Measurements from ENCODE around the gene DRICH1. TPM values are rescaled to one million over a fixed set of nuclear protein-coding genes. Genes with fewer than 3 reads are reported as not detected.

DRICH1 gene
- total RNA-seq, 4 donors from 2014 or later: 0.48 to 7.8 (median 0.82) TPM; not detected in 1

GRCh38 chr22:23578306-23578705 lies 53.8 kb downstream of the DRICH1 start:
- intact Hi-C loops (cut with DNase I; ENCODE audit: low total_unique reads): no loop called here
- 40 to 65% methylated on average over 2 to 11 of the region's 11 CpGs for WGBS, 2 donors (ENCODE audit: low coverage in 1 of 2)
- TF ChIP-seq EP300 (IDR thresholded peaks at IDR 0.05; ENCODE audit: low read depth): no peak
- no peak for TF ChIP-seq CTCF (IDR thresholded peaks at IDR 0.05)
- TF ChIP-seq POLR2AphosphoS5 (IDR thresholded peaks at IDR 0.05): no peak
- no peak for TF ChIP-seq POLR2A (IDR thresholded peaks at IDR 0.05)

GRCh38 chr22:23576681-23577080 lies 55.4 kb downstream of the DRICH1 start:
- intact Hi-C loops (cut with DNase I; ENCODE audit: low total_unique reads) (no loop called here), in situ Hi-C loops (cut with MboI; ENCODE audit: low pct_ligation_motif_present in 1 of 4, low pct_unique_long_range_greater_than_20kb in 1 of 4, low sequenced_read_pairs in 3 of 4) (loop anchor here in 1 of 4 donors (25.0 kb wide), 1 partner anchor 164 kb away; no protein-coding TSS in a partner anchor)
- no peak for DNase-seq
- Histone ChIP-seq H3K9me3 (no peaks in the 10 kb centered on the region), H3K4me1 (no peaks in the 10 kb centered on the region), H3K4me3 (no peak overlapping the region), H3K27ac (no peak overlapping the region), H3K27me3 (no peaks in the 10 kb centered on the region), H3K36me3 (no peaks in the 10 kb centered on the region)
- no peak for TF ChIP-seq POLR2A (IDR thresholded peaks at IDR 0.05)
- TF ChIP-seq POLR2AphosphoS5 (IDR thresholded peaks at IDR 0.05): no peak
- no peak for TF ChIP-seq EP300 (IDR thresholded peaks at IDR 0.05; ENCODE audit: low read depth)
- no peak for TF ChIP-seq CTCF (IDR thresholded peaks at IDR 0.05)
- 71 to 83% methylated on average over 4 to 5 of the region's 5 CpGs for WGBS, 2 donors (ENCODE audit: low coverage in 1 of 2)

More at GRCh38 chr22:23578306-23578705, 53.8 kb downstream of the DRICH1 start:
- no peak overlapping the region for H3K4me3 ChIP-seq
- H3K4me1 ChIP-seq: no peaks in the 10 kb centered on the region
- no peaks in the 10 kb centered on the region for H3K36me3 ChIP-seq
- no peak overlapping the region for H3K27ac ChIP-seq
- H3K9me3 ChIP-seq: no peaks in the 10 kb centered on the region
- no peak for DNase-seq
- in situ Hi-C loops (cut with MboI; ENCODE audit: low pct_ligation_motif_present in 1 of 4, low pct_unique_long_range_greater_than_20kb in 1 of 4, low sequenced_read_pairs in 3 of 4): loop anchor here in 1 of 4 donors (25.0 kb wide), 1 partner anchor 166 kb away; no protein-coding TSS in a partner anchor
- no peaks in the 10 kb centered on the region for H3K27me3 ChIP-seq

GRCh38 chr22:23575601-23576000 lies 56.5 kb downstream of the DRICH1 start:
- Histone ChIP-seq H3K27ac (no peak overlapping the region), H3K4me1 (no peaks in the 10 kb centered on the region), H3K4me3 (no peak overlapping the region), H3K9me3 (no peaks in the 10 kb centered on the region), H3K36me3 (no peaks in the 10 kb centered on the region), H3K27me3 (no peaks in the 10 kb centered on the region)
- intact Hi-C loops (cut with DNase I; ENCODE audit: low total_unique reads) (no loop called here), in situ Hi-C loops (cut with MboI; ENCODE audit: low pct_ligation_motif_present in 1 of 4, low pct_unique_long_range_greater_than_20kb in 1 of 4, low sequenced_read_pairs in 3 of 4) (loop anchor here in 1 of 4 donors (25.0 kb wide), 1 partner anchor 163 kb away; no protein-coding TSS in a partner anchor)
- no peak for DNase-seq
- TF ChIP-seq CTCF (IDR thresholded peaks at IDR 0.05) (no peak), POLR2AphosphoS5 (IDR thresholded peaks at IDR 0.05) (no peak), EP300 (IDR thresholded peaks at IDR 0.05; ENCODE audit: low read depth) (no peak), POLR2A (IDR thresholded peaks at IDR 0.05) (no peak)
- 88 to 91% methylated on average over 3 to 4 of the region's 4 CpGs for WGBS, 2 donors (ENCODE audit: low coverage in 1 of 2)

- Histone ChIP-seq H3K36me3 (no peaks in the 10 kb centered on the region), H3K9me3 (no peaks in the 10 kb centered on the region), H3K4me3 (no peak overlapping the region), H3K27ac (no peak overlapping the region), H3K4me1 (no peaks in the 10 kb centered on the region), H3K27me3 (no peaks in the 10 kb centered on the region)
- WGBS, 2 donors (ENCODE audit: low coverage in 1 of 2): 77% methylated on average over 8 of the region's 8 CpGs; no CpG with 5 or more reads in 1 of the 2 donors
- in situ Hi-C loops (cut with MboI; ENCODE audit: low pct_ligation_motif_present in 1 of 4, low pct_unique_long_range_greater_than_20kb in 1 of 4, low sequenced_read_pairs in 3 of 4): loop anchor here in 1 of 4 donors (25.0 kb wide), 1 partner anchor 163 kb away; no protein-coding TSS in a partner anchor
- no peak for DNase-seq
- TF ChIP-seq EP300 (IDR thresholded peaks at IDR 0.05; ENCODE audit: low read depth) (no peak), POLR2AphosphoS5 (IDR thresholded peaks at IDR 0.05) (no peak), CTCF (IDR thresholded peaks at IDR 0.05) (no peak), POLR2A (IDR thresholded peaks at IDR 0.05) (no peak)
- intact Hi-C loops (cut with DNase I; ENCODE audit: low total_unique reads): no loop called here
Observed at GRCh38 chr22:23574877-23575276, 57.2 kb downstream of the DRICH1 start.
